Measurements from ENCODE around the gene PLEKHO2. TPM values are rescaled to one million over a fixed set of nuclear protein-coding genes. Genes with fewer than 3 reads are reported as not detected.

The PLEKHO2 gene
- total and polyA plus RNA-seq, 2 experiments from 2014 or later, result 30.7 to 35.3 TPM

DNA sequence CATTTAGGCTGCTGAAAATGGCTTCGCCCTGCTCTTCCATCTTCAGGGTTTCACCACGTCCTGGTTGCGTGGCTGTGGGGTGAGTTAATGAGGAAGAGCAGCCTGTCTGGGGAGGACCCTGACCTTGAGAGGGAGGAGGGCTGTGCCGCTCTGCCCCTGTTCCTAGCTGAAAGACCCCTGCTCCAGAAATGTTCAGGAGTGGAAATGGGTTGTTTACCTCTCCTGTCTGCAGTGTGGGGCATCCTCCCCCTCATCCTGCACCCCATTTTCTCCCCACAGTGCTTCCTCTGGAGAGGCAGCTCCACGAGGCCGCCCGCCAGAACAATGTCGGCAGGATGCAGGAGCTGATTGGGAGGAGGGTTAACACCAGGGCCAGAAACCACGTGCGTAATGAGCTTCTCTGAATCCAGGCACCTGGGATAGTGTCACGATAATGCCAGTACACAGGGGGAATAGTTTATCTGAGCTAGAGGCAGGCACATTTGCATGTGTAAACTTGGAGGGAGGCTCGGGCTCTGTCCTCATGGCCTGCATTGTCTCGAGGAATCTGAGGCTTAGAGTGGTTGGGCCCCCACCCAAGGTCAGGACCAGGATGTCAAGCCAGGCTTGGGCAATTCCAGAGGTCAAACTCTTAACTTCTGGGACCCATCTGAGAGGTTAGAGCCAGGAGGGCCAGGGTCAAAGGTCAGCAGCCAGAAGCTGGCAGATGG, 74.0 kb downstream of the PLEKHO2 start:
- TF ChIP-seq EZH2phosphoT487 (IDR thresholded peaks at IDR 0.05; ENCODE audit: insufficient read depth, low read depth) (no peak), EZH2 (IDR thresholded peaks at IDR 0.05; ENCODE audit: insufficient read depth, poor library complexity, severe bottlenecking) (no peak)
- no peaks in the 10 kb centered on the region for H4K20me1 ChIP-seq (ENCODE audit: insufficient read depth)
- H3F3A ChIP-seq (ENCODE audit: insufficient read depth), result no peaks in the 10 kb centered on the region
- H3K4me2 ChIP-seq (ENCODE audit: unreplicated experiment), result no peak overlapping the region
- H3K9me3 ChIP-seq (ENCODE audit: low read depth), result no peaks in the 10 kb centered on the region
- no peak overlapping the region for H3K9ac ChIP-seq
- H3K36me3 ChIP-seq (ENCODE audit: low read depth), result no peaks in the 10 kb centered on the region
- H3K4me3 ChIP-seq, result no peak overlapping the region
- in situ Hi-C loops (cut with MboI), result no loop called here
- WGBS, 2 experiments (ENCODE audit: low coverage in 1 of 2, low lambda C conversion rate in 2 of 2, missing lambda C conversion rate in 2 of 2), result 75 to 77% methylated on average over 13 of the region's 13 CpGs
- H3K27me3 ChIP-seq (replicated peaks; ENCODE audit: insufficient read depth), result no peaks in the 10 kb centered on the region
- no peaks in the 10 kb centered on the region for H3K4me1 ChIP-seq (ENCODE audit: insufficient read depth)
- H3K27ac ChIP-seq, result no peak overlapping the region
- no peak for DNase-seq
- no peaks in the 10 kb centered on the region for H3K9me2 ChIP-seq (ENCODE audit: insufficient read depth)
- H3K79me2 ChIP-seq (ENCODE audit: insufficient read depth), result no peaks in the 10 kb centered on the region
- no peak overlapping the region for H2AFZ ChIP-seq

DNA sequence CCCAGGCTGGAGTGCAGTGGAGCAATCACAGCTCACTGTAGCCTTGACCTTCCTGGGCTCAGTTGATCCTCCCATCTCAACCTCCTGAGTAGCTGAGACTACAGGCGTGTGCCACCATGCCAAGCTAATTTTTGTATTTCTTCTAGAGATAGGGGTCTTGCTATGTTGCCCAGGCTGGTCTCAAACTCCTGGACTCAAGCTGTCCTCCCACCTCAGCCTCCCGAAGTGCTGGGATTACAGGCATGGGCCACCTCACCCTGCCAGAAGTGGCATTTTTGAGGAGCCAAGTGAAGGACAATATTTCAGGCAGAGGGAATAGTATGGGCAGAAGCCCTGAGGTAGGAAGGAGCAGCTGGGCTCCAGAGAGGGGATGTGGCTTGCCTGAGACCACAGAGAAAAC, 74.7 kb downstream of the PLEKHO2 start:
- Histone ChIP-seq H3K27ac (no peak overlapping the region), H3K9me3 (ENCODE audit: low read depth) (no peaks in the 10 kb centered on the region), H2AFZ (no peak overlapping the region), H3K4me2 (ENCODE audit: unreplicated experiment) (no peak overlapping the region), H3K9me2 (ENCODE audit: insufficient read depth) (no peaks in the 10 kb centered on the region), H3K36me3 (ENCODE audit: low read depth) (no peaks in the 10 kb centered on the region), H3F3A (ENCODE audit: insufficient read depth) (no peaks in the 10 kb centered on the region), H3K9ac (no peak overlapping the region), H3K79me2 (ENCODE audit: insufficient read depth) (no peaks in the 10 kb centered on the region), H4K20me1 (ENCODE audit: insufficient read depth) (no peaks in the 10 kb centered on the region), H3K27me3 (replicated peaks; ENCODE audit: insufficient read depth) (no peaks in the 10 kb centered on the region), H3K4me1 (ENCODE audit: insufficient read depth) (no peaks in the 10 kb centered on the region), H3K4me3 (no peak overlapping the region)
- no peak for DNase-seq
- no peak for TF ChIP-seq EZH2phosphoT487 (IDR thresholded peaks at IDR 0.05; ENCODE audit: insufficient read depth, low read depth)
- no peak for TF ChIP-seq EZH2 (IDR thresholded peaks at IDR 0.05; ENCODE audit: insufficient read depth, poor library complexity, severe bottlenecking)
- in situ Hi-C loops (cut with MboI), result no loop called here
- 87 to 92% methylated on average over 2 of the region's 2 CpGs for WGBS, 2 experiments (ENCODE audit: low coverage in 1 of 2, low lambda C conversion rate in 2 of 2, missing lambda C conversion rate in 2 of 2)

DNA sequence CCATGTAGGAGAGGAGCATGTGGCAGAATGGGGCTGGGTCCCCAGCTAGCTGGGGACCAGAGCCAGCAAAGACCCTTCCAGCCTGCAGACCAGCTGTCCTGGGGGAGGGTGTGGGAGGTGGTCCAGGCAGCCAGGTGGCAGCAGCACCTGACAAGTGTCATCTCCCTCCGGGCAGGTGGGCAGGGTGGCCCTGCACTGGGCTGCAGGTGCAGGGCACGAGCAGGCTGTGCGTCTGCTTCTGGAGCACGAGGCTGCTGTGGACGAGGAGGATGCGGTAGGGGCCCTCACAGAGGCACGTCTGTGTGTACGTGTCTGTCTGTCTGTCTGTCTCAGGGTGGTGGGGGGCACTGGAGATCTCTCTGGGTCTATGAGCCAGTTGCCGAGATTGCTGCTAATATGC, 75.5 kb downstream of the PLEKHO2 start:
- no peaks in the 10 kb centered on the region for H3K9me3 ChIP-seq (ENCODE audit: low read depth)
- H3K27ac ChIP-seq, result no peak overlapping the region
- 80% methylated on average over 9 of the region's 9 CpGs for WGBS, 2 experiments (ENCODE audit: low coverage in 1 of 2, low lambda C conversion rate in 2 of 2, missing lambda C conversion rate in 2 of 2)
- DNase-seq, result no peak
- no peak overlapping the region for H3K4me2 ChIP-seq (ENCODE audit: unreplicated experiment)
- TF ChIP-seq EZH2 (IDR thresholded peaks at IDR 0.05; ENCODE audit: insufficient read depth, poor library complexity, severe bottlenecking) (no peak), EZH2phosphoT487 (IDR thresholded peaks at IDR 0.05; ENCODE audit: insufficient read depth, low read depth) (no peak)
- H3K4me1 ChIP-seq (ENCODE audit: insufficient read depth), result no peaks in the 10 kb centered on the region
- H3F3A ChIP-seq (ENCODE audit: insufficient read depth), result no peaks in the 10 kb centered on the region
- in situ Hi-C loops (cut with MboI), result no loop called here
- H3K9ac ChIP-seq, result no peak overlapping the region
- no peaks in the 10 kb centered on the region for H3K9me2 ChIP-seq (ENCODE audit: insufficient read depth)
- H3K27me3 ChIP-seq (replicated peaks; ENCODE audit: insufficient read depth), result no peaks in the 10 kb centered on the region
- H3K4me3 ChIP-seq, result no peak overlapping the region
- H3K79me2 ChIP-seq (ENCODE audit: insufficient read depth), result no peaks in the 10 kb centered on the region
- H4K20me1 ChIP-seq (ENCODE audit: insufficient read depth), result no peaks in the 10 kb centered on the region
- no peak overlapping the region for H2AFZ ChIP-seq
- no peaks in the 10 kb centered on the region for H3K36me3 ChIP-seq (ENCODE audit: low read depth)

Other genes starting within 250 kb of the PLEKHO2 start
- not detected in 2 replicates for gene RBPMS2, start 66.3 kb upstream of the PLEKHO2 start, total RNA-seq (2014; rRNA removed; shearing (Covaris generic))
- gene RBPMS2, start 66.3 kb upstream of the PLEKHO2 start, polyA plus RNA-seq (2016; fragmentation: Nextera tagmentation; extraction: Ambion mirVana), result 0.54 and 0.71 TPM in 2 replicates
- gene PIF1, start 16.3 kb upstream of the PLEKHO2 start, total RNA-seq (2014; rRNA removed; shearing (Covaris generic)), result 9.7 and 11.3 TPM in 2 replicates
- gene PIF1, start 16.3 kb upstream of the PLEKHO2 start, polyA plus RNA-seq (2016; fragmentation: Nextera tagmentation; extraction: Ambion mirVana), result 7.0 and 8.1 TPM in 2 replicates
- 3.1 and 3.3 TPM in 2 replicates for gene ANKDD1A, start 70.0 kb downstream of the PLEKHO2 start, total RNA-seq (2014; rRNA removed; shearing (Covaris generic))
- gene ANKDD1A, start 70.0 kb downstream of the PLEKHO2 start, polyA plus RNA-seq (2016; fragmentation: Nextera tagmentation; extraction: Ambion mirVana), result 2.7 and 3.5 TPM in 2 replicates
- gene SPG21, start 148.0 kb downstream of the PLEKHO2 start, total RNA-seq (2014; rRNA removed; shearing (Covaris generic)), result 66.3 and 78.4 TPM in 2 replicates
- 106 and 107 TPM in 2 replicates for gene SPG21, start 148.0 kb downstream of the PLEKHO2 start, polyA plus RNA-seq (2016; fragmentation: Nextera tagmentation; extraction: Ambion mirVana)
- 25.3 and 26.4 TPM in 2 replicates for gene MTFMT, start 187.7 kb downstream of the PLEKHO2 start, total RNA-seq (2014; rRNA removed; shearing (Covaris generic))
- gene MTFMT, start 187.7 kb downstream of the PLEKHO2 start, polyA plus RNA-seq (2016; fragmentation: Nextera tagmentation; extraction: Ambion mirVana), result 22.2 and 23.8 TPM in 2 replicates
- gene SLC51B, start 203.5 kb downstream of the PLEKHO2 start, total RNA-seq (2014; rRNA removed; shearing (Covaris generic)), result not detected in 2 replicates
- not detected in 2 replicates for gene SLC51B, start 203.5 kb downstream of the PLEKHO2 start, polyA plus RNA-seq (2016; fragmentation: Nextera tagmentation; extraction: Ambion mirVana)
- not detected in 2 replicates for gene RASL12, start 226.1 kb downstream of the PLEKHO2 start, total RNA-seq (2014; rRNA removed; shearing (Covaris generic))
- not detected in 2 replicates for gene RASL12, start 226.1 kb downstream of the PLEKHO2 start, polyA plus RNA-seq (2016; fragmentation: Nextera tagmentation; extraction: Ambion mirVana)
- gene KBTBD13, start 234.8 kb downstream of the PLEKHO2 start, total RNA-seq (2014; rRNA removed; shearing (Covaris generic)), result not detected in 2 replicates
- not detected in 2 replicates for gene KBTBD13, start 234.8 kb downstream of the PLEKHO2 start, polyA plus RNA-seq (2016; fragmentation: Nextera tagmentation; extraction: Ambion mirVana)